HCT116 (cell line): ENCODE data around the gene CENPP. TPM values are rescaled to one million over a fixed set of nuclear protein-coding genes. Genes with fewer than 3 reads are reported as not detected.

ENCODE experiments used
- ATAC-seq: fragments of 200-7000 bp; cut with Tn5 transposase; 2 replicates; pipeline ENCODE4 v1.9.1; 2020; ENCODE audit warnings: mild to moderate bottlenecking, moderate library complexity
- BruUV-seq: library from RNA; stranded (reverse); fragments of 400-500 nt; replicated peaks from 2 replicates; lab custom pipeline; 2021; lab: Mats Ljungman, UMichigan
- CTCF ChIA-PET: fragments of 300-600 bp; sonication (Branson Sonifier 250); formaldehyde crosslinking; loops from one replicate; lab custom pipeline; 2021; ENCODE audit warnings: antibody characterized with exemption; lab: Charles Lee
- POLR2A ChIA-PET: fragments of 300-600, 350-600 bp; sonication (Branson Sonifier 250); formaldehyde crosslinking; loops from one replicate; lab custom pipeline; 2021; ENCODE audit warnings: antibody characterized with exemption; lab: Charles Lee
- RAD21 ChIA-PET, 2 experiments: fragments of 300-600 bp; sonication (Branson Sonifier 250); formaldehyde crosslinking; loops; one replicate each; lab custom pipeline; 2023; ENCODE audit warnings: low total read pairs in 2 of 2; ENCODE audit not compliant: uncharacterized antibody in 2 of 2, unreplicated experiment in 2 of 2, low non-redundant PET in 1 of 2; lab: Charles Lee
- DNase-seq: peaks from one replicate; pipeline ENCODE4 v3.0.0-alpha.2; 2010; ENCODE audit warnings: low read depth, low spot score
- H2AFZ ChIP-seq: fragments of 200-600 bp; shearing (Covaris generic), sonication (generic); 2 replicates; pipeline ENCODE4 v1.6.1; 2017; ENCODE audit warnings: low read depth, mixed run types, mixed read lengths, antibody characterized with exemption, low read length; ENCODE audit not compliant: poor library complexity, severe bottlenecking
- H3K27ac ChIP-seq: 2 replicates; pipeline ENCODE4 v1.5.1; 2012; ENCODE audit warnings: low read depth, low read length
- H3K27me3 ChIP-seq: fragments of 200-600 bp; sonication (generic); 2 replicates; pipeline ENCODE4 v1.6.1; 2016; ENCODE audit warnings: mixed run types, low read length, mixed read lengths; ENCODE audit not compliant: insufficient read depth
- H3K36me3 ChIP-seq, 2 experiments: fragments of 200-500 bp in 1 of 2; fragments of 200-600 bp in 1 of 2; sonication (Bioruptor generic) in 1 of 2; sonication (generic) in 1 of 2; 2 replicates each; pipeline versions ENCODE4 v1.5.1 to v1.6.1; 2014 to 2016; ENCODE audit warnings: low read length in 2 of 2, inconsistent platforms in 1 of 2, mixed read lengths in 1 of 2, mixed run types in 1 of 2; ENCODE audit not compliant: insufficient read depth in 2 of 2, control insufficient read depth in 1 of 2
- H3K4me1 ChIP-seq, 2 experiments: fragments of 200-600 bp in 1 of 2; sonication (generic) in 1 of 2; 2 replicates each; pipeline versions ENCODE4 v1.5.1 to v1.6.1; 2012 to 2017; ENCODE audit warnings: low read length in 2 of 2, inconsistent platforms in 1 of 2, mild to moderate bottlenecking in 1 of 2, mixed read lengths in 1 of 2, mixed run types in 1 of 2, moderate library complexity in 1 of 2; ENCODE audit not compliant: insufficient read depth in 2 of 2, control insufficient read depth in 1 of 2
- H3K4me2 ChIP-seq: fragments of 200-600 bp; sonication (generic); 2 replicates; pipeline ENCODE4 v1.6.1; 2017; ENCODE audit warnings: mixed run types, low read length, mixed read lengths
- H3K4me3 ChIP-seq, 2 experiments: fragments of 200-600 bp in 1 of 2; sonication (generic) in 1 of 2; replicated peaks in 1 of 2; 2 replicates each; pipeline ENCODE4 v1.5.1; 2011 to 2016; ENCODE audit warnings: low read length in 2 of 2, control low read depth in 1 of 2, low read depth in 1 of 2, mild to moderate bottlenecking in 1 of 2, mixed read lengths in 1 of 2, mixed run types in 1 of 2
- H3K79me2 ChIP-seq: fragments of 200-600 bp; sonication (generic); 2 replicates; pipeline ENCODE4 v1.6.1; 2017; ENCODE audit warnings: mild to moderate bottlenecking, mixed run types, low read length, moderate library complexity, mixed read lengths; ENCODE audit not compliant: insufficient read depth
- H3K9ac ChIP-seq: fragments of 200-600 bp; sonication (generic); 2 replicates; pipeline ENCODE4 v1.6.1; 2016; ENCODE audit warnings: low read length, mixed read lengths
- H3K9me2 ChIP-seq: fragments of 200-600 bp; sonication (generic), shearing (Covaris generic); 2 replicates; pipeline ENCODE4 v1.6.1; 2017; ENCODE audit warnings: mixed run types, mild to moderate bottlenecking, moderate library complexity; ENCODE audit not compliant: insufficient read depth
- H3K9me3 ChIP-seq, 2 experiments: fragments of 200-500 bp in 1 of 2; fragments of 200-600 bp in 1 of 2; sonication (Bioruptor generic) in 1 of 2; sonication (generic) in 1 of 2; 2 replicates each; pipeline ENCODE4 v1.6.1; 2014 to 2017; ENCODE audit warnings: low read length in 2 of 2, mixed read lengths in 2 of 2, inconsistent platforms in 1 of 2, low read depth in 1 of 2, mild to moderate bottlenecking in 1 of 2, mixed run types in 1 of 2, moderate library complexity in 1 of 2; ENCODE audit not compliant: control insufficient read depth in 1 of 2, insufficient read depth in 1 of 2
- H4K20me1 ChIP-seq: fragments of 200-600 bp; sonication (generic), shearing (Covaris generic); 2 replicates; pipeline ENCODE4 v1.6.1; 2017; ENCODE audit warnings: mixed run types, mild to moderate bottlenecking, moderate library complexity; ENCODE audit not compliant: insufficient read depth
- ATF3 ChIP-seq: IDR thresholded peaks from 2 replicates; pipeline ENCODE4 v1.6.1; 2012
- CTCF ChIP-seq, 3 experiments: fragments of 200-600 bp in 1 of 3; sonication (generic) in 1 of 3; IDR thresholded peaks in 2 of 3; conservative IDR thresholded peaks in 1 of 3; 2 replicates each; pipeline ENCODE4 v1.5.1; 2012 to 2017; ENCODE audit warnings: low read depth in 2 of 3, low read length in 2 of 3, antibody characterized with exemption in 1 of 3, borderline replicate concordance in 1 of 3, control low read depth in 1 of 3, mild to moderate bottlenecking in 1 of 3, mixed read lengths in 1 of 3, mixed run types in 1 of 3, moderate library complexity in 1 of 3; ENCODE audit not compliant: insufficient read depth in 1 of 3
- POLR2A ChIP-seq: IDR thresholded peaks from 2 replicates; pipeline ENCODE4 v1.7.0; 2011; ENCODE audit warnings: borderline replicate concordance; ENCODE audit not compliant: insufficient read depth, insufficient read length; ENCODE audit errors: extremely low read depth
- RAD21 ChIP-seq: IDR thresholded peaks from 2 replicates; pipeline ENCODE4 v1.6.1; 2012; ENCODE audit warnings: low read depth, mild to moderate bottlenecking
- ZBTB33 ChIP-seq: IDR thresholded peaks from 2 replicates; pipeline ENCODE4 v1.6.1; 2011; ENCODE audit warnings: mild to moderate bottlenecking, low read length, moderate library complexity; ENCODE audit not compliant: insufficient replicate concordance; ENCODE audit errors: extremely low read depth
- intact Hi-C: fragments of 100-400 bp; cut with micrococcal nuclease; formaldehyde crosslinking; loops from 2 replicates; pipeline ENCODE4 v1.10.0; 2022
- total RNA-seq: library from RNA; stranded (reverse); gene quantifications from one replicate; pipeline ENCODE4 v1.2.1, GENCODE V29; 2021; ENCODE audit not compliant: unreplicated experiment

Gene CENPP
- total RNA-seq, 1 experiment from 2014 or later: 7.0 TPM

- H3K27me3 ChIP-seq: no peaks in the 10 kb centered on the region
- no peaks in the 10 kb centered on the region for H3K9me2 ChIP-seq
- no peak overlapping the region for H3K27ac ChIP-seq
- no peak overlapping the region for H2AFZ ChIP-seq
- no peak for TF ChIP-seq ZBTB33
- no peak for TF ChIP-seq RAD21
- no peak for TF ChIP-seq ATF3
- H3K4me3 ChIP-seq: no peak overlapping the region
- peaks cover 19% of the 10 kb centered on the region for H3K79me2 ChIP-seq
- ChIA-PET POLR2A (no interaction called here), CTCF (no interaction called here), RAD21 (no interaction called here)
- no peaks in the 10 kb centered on the region for H3K9me3 ChIP-seq
- no peak overlapping the region for H3K4me2 ChIP-seq
- H3K4me1 ChIP-seq: no peaks in the 10 kb centered on the region
- H3K9ac ChIP-seq: no peak overlapping the region
- no TSS peak for BruUV-seq
- no peaks in the 10 kb centered on the region for H4K20me1 ChIP-seq
- intact Hi-C loops: no loop called here
- DNase-seq (no peak), ATAC-seq (no peak)
- H3K36me3 ChIP-seq: peaks cover 7 to 23% of the 10 kb centered on the region in 2 experiments; a peak in 3 of 4 replicates
Measured at GRCh38 chr9:92650839-92651621, 325.3 kb downstream of the CENPP start.

- no peaks in the 10 kb centered on the region for H3K9me2 ChIP-seq
- TF ChIP-seq POLR2A (no peak), CTCF (IDR thresholded peaks at IDR 0.05 in 2 of 3, conservative IDR thresholded peaks at IDR 0.05 in 1 of 3; ENCODE audit: borderline replicate concordance in 1 of 3, insufficient read depth in 1 of 3, low read depth in 2 of 3, low read length in 2 of 3) (no peak)
- TF ChIP-seq, all 23 proteins: peak for 0
- RAD21 ChIA-PET: no interaction called here
- peaks cover 16% of the 10 kb centered on the region for H3K79me2 ChIP-seq
- H3K4me2 ChIP-seq: no peak overlapping the region
- POLR2A ChIA-PET: no interaction called here
- no peaks in the 10 kb centered on the region for H3K9me3 ChIP-seq
- no peaks in the 10 kb centered on the region for H3K27me3 ChIP-seq
- H2AFZ ChIP-seq: no peak overlapping the region
- CTCF ChIA-PET: no interaction called here
- no peak overlapping the region for H3K4me3 ChIP-seq
- intact Hi-C loops: no loop called here
- peaks cover 3 to 18% of the 10 kb centered on the region in 2 experiments; a peak in 3 of 4 replicates for H3K36me3 ChIP-seq
- H4K20me1 ChIP-seq: no peaks in the 10 kb centered on the region
- H3K9ac ChIP-seq: no peak overlapping the region
- DNase-seq: no peak
- BruUV-seq: no TSS peak
- no peak for ATAC-seq
- no peak overlapping the region for H3K27ac ChIP-seq
- H3K4me1 ChIP-seq: no peaks in the 10 kb centered on the region
Measured at GRCh38 chr9:92652461-92652860, 326.7 kb downstream of the CENPP start.
